HG03280 (cell line): ENCODE results near the gene CATSPERZ.
"Not testable (repeated sequence)": the region's sequence is repeated elsewhere in the genome, so short reads cannot be mapped to it uniquely, and the experiment has no call there.

Experiments
- ATAC-seq: cut with Tn5 transposase; IDR thresholded peaks from one replicate; pipeline ENCODE4 v1.9.1; 2021; ENCODE audit warnings: mild to moderate bottlenecking, moderate library complexity; ENCODE audit not compliant: unreplicated experiment

Gene CATSPERZ

GRCh38 chr11:64297699-64298358 is 2.3 kb upstream of the CATSPERZ start:
- ATAC-seq, result no peak

GRCh38 chr11:64298966-64299846 is 952 bp upstream of the CATSPERZ start:
- no peak for ATAC-seq

- no peak for ATAC-seq
These were observed 3.2 kb downstream of the CATSPERZ start for GRCh38 chr11:64303109-64304031.

- no peak for ATAC-seq
These were observed 3.8 kb downstream of the CATSPERZ start for GRCh38 chr11:64304032-64304315.

- peak; percentile 28 for ATAC-seq
These were observed 4.3 kb downstream of the CATSPERZ start for GRCh38 chr11:64304316-64305072.

GRCh38 chr11:64305075-64305690 is 5.0 kb downstream of the CATSPERZ start, which contains the start of gene ESRRA:
ESRRA (plus strand) TSS chr11:64305524; CDS start chr11:64307180, 1,656 bp downstream.
- ATAC-seq, result peak; percentile 70

GRCh38 chr11:64305691-64306562 is 5.8 kb downstream of the CATSPERZ start:
- peak; percentile 28 for ATAC-seq

- no peak for ATAC-seq
These were observed 6.4 kb downstream of the CATSPERZ start for GRCh38 chr11:64306563-64306875.

- ATAC-seq, result no peak
These were observed 6.9 kb downstream of the CATSPERZ start for GRCh38 chr11:64306876-64307622.

GRCh38 chr11:64307795-64308194 is 7.6 kb downstream of the CATSPERZ start:
- not testable (repeated sequence) for ATAC-seq

- no peak for ATAC-seq
These were observed 12.8 kb downstream of the CATSPERZ start for GRCh38 chr11:64312947-64313346.

- ATAC-seq, result no peak
These were observed 13.5 kb downstream of the CATSPERZ start for GRCh38 chr11:64313491-64314145.

- ATAC-seq, result no peak
These were observed 14.1 kb downstream of the CATSPERZ start for GRCh38 chr11:64314146-64314804.

GRCh38 chr11:64314805-64315561 is 14.8 kb downstream of the CATSPERZ start:
- ATAC-seq, result no peak

- not testable (repeated sequence) for ATAC-seq
These were observed 15.7 kb downstream of the CATSPERZ start for GRCh38 chr11:64315667-64316526.
